ENCODE results near the gene SKIC2. TPM values are rescaled to one million over a fixed set of nuclear protein-coding genes. Genes with fewer than 3 reads are reported as not detected.

Gene SKIC2
- total RNA-seq, 1 experiment from 2014 or later = 64.2 TPM

- DNase-seq (ENCODE audit: low spot score) = no peak
- TF ChIP-seq EZH2 (IDR thresholded peaks at IDR 0.05; ENCODE audit: borderline replicate concordance, low read depth, low read length, poor library complexity, severe bottlenecking) = no peak
- TF ChIP-seq, protein P1, sequence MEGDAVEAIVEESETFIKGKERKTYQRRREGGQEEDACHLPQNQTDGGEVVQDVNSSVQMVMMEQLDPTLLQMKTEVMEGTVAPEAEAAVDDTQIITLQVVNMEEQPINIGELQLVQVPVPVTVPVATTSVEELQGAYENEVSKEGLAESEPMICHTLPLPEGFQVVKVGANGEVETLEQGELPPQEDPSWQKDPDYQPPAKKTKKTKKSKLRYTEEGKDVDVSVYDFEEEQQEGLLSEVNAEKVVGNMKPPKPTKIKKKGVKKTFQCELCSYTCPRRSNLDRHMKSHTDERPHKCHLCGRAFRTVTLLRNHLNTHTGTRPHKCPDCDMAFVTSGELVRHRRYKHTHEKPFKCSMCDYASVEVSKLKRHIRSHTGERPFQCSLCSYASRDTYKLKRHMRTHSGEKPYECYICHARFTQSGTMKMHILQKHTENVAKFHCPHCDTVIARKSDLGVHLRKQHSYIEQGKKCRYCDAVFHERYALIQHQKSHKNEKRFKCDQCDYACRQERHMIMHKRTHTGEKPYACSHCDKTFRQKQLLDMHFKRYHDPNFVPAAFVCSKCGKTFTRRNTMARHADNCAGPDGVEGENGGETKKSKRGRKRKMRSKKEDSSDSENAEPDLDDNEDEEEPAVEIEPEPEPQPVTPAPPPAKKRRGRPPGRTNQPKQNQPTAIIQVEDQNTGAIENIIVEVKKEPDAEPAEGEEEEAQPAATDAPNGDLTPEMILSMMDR (conservative IDR thresholded peaks at IDR 0.05; ENCODE audit: low read depth, low read length) = no peak
- intact Hi-C loops (cut with micrococcal nuclease; ENCODE audit: unreplicated experiment) = no loop called here
- CTCF ChIA-PET = no interaction called here
- no TSS peak for BruUV-seq (replicated peaks)
- Histone ChIP-seq H3K4me1 (ENCODE audit: insufficient read depth, low read length, poor library complexity, severe bottlenecking) (no peaks in the 10 kb centered on the region), H3K36me3 (ENCODE audit: insufficient read depth, low read length, poor library complexity, severe bottlenecking) (peaks cover 8% of the 10 kb centered on the region), H3K4me3 (ENCODE audit: low read depth, low read length, poor library complexity, severe bottlenecking) (no peak overlapping the region), H3K27me3 (replicated peaks; ENCODE audit: insufficient read depth, low read depth, low read length, poor library complexity) (no peaks in the 10 kb centered on the region), H3K27ac (ENCODE audit: low read depth, low read length, poor library complexity, severe bottlenecking) (no peak overlapping the region), H3K9me3 (ENCODE audit: low read depth, low read length, poor library complexity, severe bottlenecking) (no peaks in the 10 kb centered on the region)
- POLR2A ChIA-PET (ENCODE audit: low non-redundant PET) = no interaction called here
These were observed 11.8 kb upstream of the SKIC2 start for GRCh38 chr6:31947070-31947675.

DNA sequence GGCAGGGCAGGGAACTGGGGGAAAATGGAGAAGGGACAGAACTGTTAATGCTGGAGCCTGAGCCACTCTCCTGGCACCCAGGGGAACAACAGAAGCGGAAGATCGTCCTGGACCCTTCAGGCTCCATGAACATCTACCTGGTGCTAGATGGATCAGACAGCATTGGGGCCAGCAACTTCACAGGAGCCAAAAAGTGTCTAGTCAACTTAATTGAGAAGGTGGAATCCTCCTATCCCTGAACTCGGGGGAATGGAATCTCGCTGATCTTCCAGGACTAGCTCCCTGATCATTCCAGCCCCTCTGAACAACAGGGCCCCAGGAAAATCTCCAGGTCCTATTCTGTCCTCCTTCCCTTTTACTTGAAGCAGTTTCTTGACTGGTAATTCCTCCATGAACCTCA lies 11.1 kb upstream of the SKIC2 start:
- Histone ChIP-seq H3K4me1 (ENCODE audit: insufficient read depth, low read length, poor library complexity, severe bottlenecking) (no peaks in the 10 kb centered on the region), H3K36me3 (ENCODE audit: insufficient read depth, low read length, poor library complexity, severe bottlenecking) (peaks cover 15% of the 10 kb centered on the region), H3K4me3 (ENCODE audit: low read depth, low read length, poor library complexity, severe bottlenecking) (no peak overlapping the region), H3K9me3 (ENCODE audit: low read depth, low read length, poor library complexity, severe bottlenecking) (no peaks in the 10 kb centered on the region), H3K27me3 (replicated peaks; ENCODE audit: insufficient read depth, low read depth, low read length, poor library complexity) (no peaks in the 10 kb centered on the region), H3K27ac (ENCODE audit: low read depth, low read length, poor library complexity, severe bottlenecking) (no peak overlapping the region)
- CTCF ChIA-PET = no interaction called here
- no TSS peak for BruUV-seq (replicated peaks)
- intact Hi-C loops (cut with micrococcal nuclease; ENCODE audit: unreplicated experiment) = no loop called here
- TF ChIP-seq EZH2 (IDR thresholded peaks at IDR 0.05; ENCODE audit: borderline replicate concordance, low read depth, low read length, poor library complexity, severe bottlenecking) = no peak
- TF ChIP-seq, protein P1 (conservative IDR thresholded peaks at IDR 0.05; ENCODE audit: low read depth, low read length) = no peak
- POLR2A ChIA-PET (ENCODE audit: low non-redundant PET) = no interaction called here
- DNase-seq (ENCODE audit: low spot score) = no peak

DNA sequence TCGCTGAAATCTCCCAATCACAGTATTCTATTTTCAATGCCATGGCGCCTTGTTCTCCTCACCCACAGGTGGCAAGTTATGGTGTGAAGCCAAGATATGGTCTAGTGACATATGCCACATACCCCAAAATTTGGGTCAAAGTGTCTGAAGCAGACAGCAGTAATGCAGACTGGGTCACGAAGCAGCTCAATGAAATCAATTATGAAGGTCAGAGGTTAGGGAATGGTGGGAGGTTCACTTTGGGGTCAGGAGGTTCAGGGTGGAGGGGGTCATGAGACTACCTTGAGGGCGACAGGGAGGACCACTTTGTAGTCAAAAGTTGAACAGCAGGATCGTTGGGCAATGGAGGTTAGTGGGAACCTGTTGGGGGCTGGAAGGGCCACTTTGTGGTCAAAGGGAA lies 10.7 kb upstream of the SKIC2 start:
- Histone ChIP-seq H3K27ac (ENCODE audit: low read depth, low read length, poor library complexity, severe bottlenecking) (no peak overlapping the region), H3K27me3 (replicated peaks; ENCODE audit: insufficient read depth, low read depth, low read length, poor library complexity) (no peaks in the 10 kb centered on the region), H3K4me3 (ENCODE audit: low read depth, low read length, poor library complexity, severe bottlenecking) (no peak overlapping the region), H3K36me3 (ENCODE audit: insufficient read depth, low read length, poor library complexity, severe bottlenecking) (peaks cover 19% of the 10 kb centered on the region), H3K9me3 (ENCODE audit: low read depth, low read length, poor library complexity, severe bottlenecking) (no peaks in the 10 kb centered on the region), H3K4me1 (ENCODE audit: insufficient read depth, low read length, poor library complexity, severe bottlenecking) (no peaks in the 10 kb centered on the region)
- intact Hi-C loops (cut with micrococcal nuclease; ENCODE audit: unreplicated experiment) = no loop called here
- TF ChIP-seq, protein P1 (conservative IDR thresholded peaks at IDR 0.05; ENCODE audit: low read depth, low read length) = no peak
- no peak for TF ChIP-seq EZH2 (IDR thresholded peaks at IDR 0.05; ENCODE audit: borderline replicate concordance, low read depth, low read length, poor library complexity, severe bottlenecking)
- ChIA-PET POLR2A (ENCODE audit: low non-redundant PET) (no interaction called here), CTCF (no interaction called here)
- no peak for DNase-seq (ENCODE audit: low spot score)
- BruUV-seq (replicated peaks) = no TSS peak

Data from A673 (cell line).